HepG2 (cell line): Measurements from ENCODE around the gene DDI2. TPM values are rescaled to one million over a fixed set of nuclear protein-coding genes. Genes with fewer than 3 reads are reported as not detected.

Experiments used
- DNMT1 ChIP-seq: sonication (generic); formaldehyde crosslinking; IDR thresholded peaks from 2 replicates; pipeline ENCODE4 v1.5.1; 2020; ENCODE audit warnings: mild to moderate bottlenecking, missing genetic modification reagents
- ETV6 ChIP-seq: sonication (generic); formaldehyde crosslinking; conservative IDR thresholded peaks from 2 replicates; pipeline ENCODE4 v1.4.0; 2020; ENCODE audit warnings: missing genetic modification reagents
- PCBP1 ChIP-seq: fragments of 200-400 bp; formaldehyde crosslinking; IDR thresholded peaks from 2 replicates; pipeline ENCODE4 v1.6.1; 2017; ENCODE audit warnings: mild to moderate bottlenecking, low read depth, low read length, borderline replicate concordance
- RBM39 ChIP-seq: fragments of 200-400 bp; formaldehyde crosslinking; IDR thresholded peaks from one replicate; pipeline ENCODE4 v1.6.1; 2018; ENCODE audit warnings: antibody characterized with exemption, mild to moderate bottlenecking, low read depth, low read length; ENCODE audit not compliant: poor library complexity, severe bottlenecking
- SAFB2 ChIP-seq: sonication (generic); formaldehyde crosslinking; IDR thresholded peaks from 2 replicates; pipeline ENCODE4 v1.5.1; 2020; ENCODE audit warnings: missing genetic modification reagents, low read depth, mild to moderate bottlenecking, borderline replicate concordance
- SALL1 ChIP-seq: sonication (generic); formaldehyde crosslinking; IDR thresholded peaks from 2 replicates; pipeline ENCODE4 v1.8.0; 2022; ENCODE audit warnings: mild to moderate bottlenecking, missing genetic modification reagents
- YY1 ChIP-seq: IDR thresholded peaks from 2 replicates; pipeline ENCODE4 v1.6.1; 2011; ENCODE audit warnings: low read length, low read depth, moderate library complexity, mild to moderate bottlenecking; ENCODE audit not compliant: insufficient read depth, insufficient replicate concordance
- ZFP36 ChIP-seq: fragments of 150-350 bp; IDR thresholded peaks from 2 replicates; pipeline ENCODE4 v1.6.1; 2018; ENCODE audit warnings: borderline replicate concordance, low read length, low read depth; ENCODE audit not compliant: partially characterized antibody
- ZFP41 ChIP-seq: sonication (generic); formaldehyde crosslinking; IDR thresholded peaks from 2 replicates; pipeline ENCODE4 v1.4.0; 2020; ENCODE audit warnings: mild to moderate bottlenecking, missing genetic modification reagents, borderline replicate concordance
- ZNF263 ChIP-seq: sonication (generic); formaldehyde crosslinking; IDR thresholded peaks from 2 replicates; pipeline ENCODE4 v1.4.0; 2020; ENCODE audit warnings: missing genetic modification reagents
- ZNF850 ChIP-seq: sonication (generic); formaldehyde crosslinking; conservative IDR thresholded peaks from 2 replicates; pipeline ENCODE4 v1.9.0; 2021; ENCODE audit warnings: mild to moderate bottlenecking, missing genetic modification reagents
- ZSCAN31 ChIP-seq: sonication (generic); formaldehyde crosslinking; IDR thresholded peaks from 2 replicates; pipeline ENCODE4 v1.5.0; 2020; ENCODE audit warnings: low read depth, mild to moderate bottlenecking, missing genetic modification reagents
- polyA plus RNA-seq, 8 experiments: library from polyadenylated mRNA; depleted of rRNA in 3 of 8; stranded (reverse) in 7 of 8; unstranded in 1 of 8; fragments of >200 nt; fragmentation: Illumina TruSeq in 4 of 8; extraction: Trizol in 4 of 8; gene quantifications; 2 replicates each; pipeline versions ENCODE4 v1.2.1 to v1.2.3, GENCODE V29; 2011 to 2016; ENCODE audit warnings: low read depth in 4 of 8, missing spikeins in 1 of 8, mixed read lengths in 1 of 8; ENCODE audit not compliant: insufficient read depth in 1 of 8
- total RNA-seq, 5 experiments: library from RNA; depleted of rRNA; stranded (reverse); fragments of >200 nt; fragmentation: Illumina TruSeq; extraction: Trizol; gene quantifications; 2 replicates each; pipeline ENCODE4 v1.2.3, GENCODE V29; 2016; ENCODE audit warnings: low read depth in 1 of 5
- TF ChIP-seq, protein P1 (sequence below), 2 experiments: sonication (generic) in 1 of 2; formaldehyde crosslinking in 1 of 2; IDR thresholded peaks; 2 replicates each; pipeline versions ENCODE4 v1.4.0 to v1.6.1; 2018 to 2020; ENCODE audit warnings: missing genetic modification reagents in 2 of 2, borderline replicate concordance in 1 of 2, low read depth in 1 of 2, mild to moderate bottlenecking in 1 of 2, missing biosample characterization in 1 of 2
- TF ChIP-seq, protein P2 (sequence below): sonication (generic); formaldehyde crosslinking; IDR thresholded peaks from 2 replicates; pipeline ENCODE4 v1.4.0; 2020; ENCODE audit warnings: missing genetic modification reagents
- TF ChIP-seq, protein P3 (sequence below): sonication (generic); formaldehyde crosslinking; IDR thresholded peaks from 2 replicates; pipeline ENCODE4 v1.5.0; 2020; ENCODE audit warnings: mild to moderate bottlenecking, missing genetic modification reagents, borderline replicate concordance
- TF ChIP-seq, protein P4 (sequence below): sonication (generic); formaldehyde crosslinking; conservative IDR thresholded peaks from 2 replicates; pipeline ENCODE4 v1.8.0; 2022; ENCODE audit warnings: low read depth, missing genetic modification reagents

Gene DDI2
- total and polyA plus RNA-seq, 2 of the 13 experiments (the other 11 are each of a cell fraction or from before 2014, with no cell fraction given) = 8.5 to 25.7 TPM

DNA sequence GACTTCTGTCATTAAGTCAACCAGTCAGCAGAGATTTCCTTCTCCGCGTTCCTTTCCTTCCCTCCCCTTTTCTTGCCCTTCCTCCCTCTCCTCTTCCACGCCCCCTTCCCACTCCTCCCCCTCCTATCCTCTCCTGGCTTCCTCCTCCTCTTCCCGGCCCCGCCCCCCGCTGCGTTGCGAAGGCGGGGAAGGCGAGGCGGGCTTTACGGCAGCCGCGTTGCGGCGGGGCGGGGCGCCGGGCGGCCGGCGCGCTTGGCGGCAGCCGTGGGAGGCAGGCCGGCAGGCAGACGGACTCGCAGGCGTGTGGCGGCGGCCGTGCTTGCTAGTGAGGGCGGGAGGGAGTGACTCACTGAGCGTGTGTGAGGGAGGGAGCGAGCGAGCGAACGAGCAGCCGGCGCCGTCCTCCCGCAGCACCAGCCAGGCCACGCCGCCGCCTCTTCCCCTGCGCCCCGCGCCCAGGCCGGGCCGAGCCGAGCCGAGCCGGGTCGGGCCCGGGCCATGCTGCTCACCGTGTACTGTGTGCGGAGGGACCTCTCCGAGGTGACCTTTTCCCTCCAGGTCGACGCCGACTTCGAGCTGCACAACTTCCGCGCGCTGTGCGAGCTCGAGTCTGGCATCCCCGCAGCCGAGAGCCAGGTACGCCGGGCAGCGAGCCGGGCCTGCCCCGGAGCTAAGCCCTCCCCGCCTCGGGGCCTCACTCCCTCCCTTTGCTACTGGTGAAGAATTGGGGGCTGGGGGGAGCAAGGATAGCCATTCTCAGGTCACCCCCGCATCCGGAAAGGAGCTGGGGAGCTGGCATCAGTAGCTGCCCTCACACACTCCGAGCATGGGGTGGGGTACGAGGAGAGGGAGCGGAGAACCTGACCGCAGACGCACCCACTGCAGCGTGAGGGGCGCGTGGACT is at the start of gene DDI2 (continued):
- TF ChIP-seq, protein P1, sequence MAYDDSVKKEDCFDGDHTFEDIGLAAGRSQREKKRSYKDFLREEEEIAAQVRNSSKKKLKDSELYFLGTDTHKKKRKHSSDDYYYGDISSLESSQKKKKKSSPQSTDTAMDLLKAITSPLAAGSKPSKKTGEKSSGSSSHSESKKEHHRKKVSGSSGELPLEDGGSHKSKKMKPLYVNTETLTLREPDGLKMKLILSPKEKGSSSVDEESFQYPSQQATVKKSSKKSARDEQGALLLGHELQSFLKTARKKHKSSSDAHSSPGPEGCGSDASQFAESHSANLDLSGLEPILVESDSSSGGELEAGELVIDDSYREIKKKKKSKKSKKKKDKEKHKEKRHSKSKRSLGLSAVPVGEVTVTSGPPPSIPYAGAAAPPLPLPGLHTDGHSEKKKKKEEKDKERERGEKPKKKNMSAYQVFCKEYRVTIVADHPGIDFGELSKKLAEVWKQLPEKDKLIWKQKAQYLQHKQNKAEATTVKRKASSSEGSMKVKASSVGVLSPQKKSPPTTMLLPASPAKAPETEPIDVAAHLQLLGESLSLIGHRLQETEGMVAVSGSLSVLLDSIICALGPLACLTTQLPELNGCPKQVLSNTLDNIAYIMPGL (CRISPR knock-in tag; IDR thresholded peaks at IDR 0.05; ENCODE audit: borderline replicate concordance in 1 of 2, low read depth in 1 of 2) = 0 out of 4 replicates have a peak, but pooled peaks of 1 of the 2 experiments have one; percentile 58
- TF ChIP-seq, protein P2, sequence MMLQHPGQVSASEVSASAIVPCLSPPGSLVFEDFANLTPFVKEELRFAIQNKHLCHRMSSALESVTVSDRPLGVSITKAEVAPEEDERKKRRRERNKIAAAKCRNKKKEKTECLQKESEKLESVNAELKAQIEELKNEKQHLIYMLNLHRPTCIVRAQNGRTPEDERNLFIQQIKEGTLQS (CRISPR knock-in tag) = peak; percentile 49; the same call in 1 of the 2 replicates
- TF ChIP-seq SALL1 (CRISPR knock-in tag) (peak; percentile 69), RBM39 (peak; percentile 82), YY1 (peak; percentile 64), ZSCAN31 (CRISPR knock-in tag) (peak; percentile 78; the same call in 1 of the 2 replicates), DNMT1 (CRISPR knock-in tag) (peak; percentile 83), ZNF850 (CRISPR knock-in tag) (no peak), ETV6 (CRISPR knock-in tag) (0 out of 2 replicates have a peak, but pooled peaks have one; percentile 38), ZFP41 (CRISPR knock-in tag) (no peak), SAFB2 (peak; percentile 94), PCBP1 (0 out of 2 replicates have a peak, but pooled peaks have one; percentile 79), ZFP36 (no peak), ZNF263 (CRISPR knock-in tag) (peak; percentile 81)
- TF ChIP-seq, protein P3, sequence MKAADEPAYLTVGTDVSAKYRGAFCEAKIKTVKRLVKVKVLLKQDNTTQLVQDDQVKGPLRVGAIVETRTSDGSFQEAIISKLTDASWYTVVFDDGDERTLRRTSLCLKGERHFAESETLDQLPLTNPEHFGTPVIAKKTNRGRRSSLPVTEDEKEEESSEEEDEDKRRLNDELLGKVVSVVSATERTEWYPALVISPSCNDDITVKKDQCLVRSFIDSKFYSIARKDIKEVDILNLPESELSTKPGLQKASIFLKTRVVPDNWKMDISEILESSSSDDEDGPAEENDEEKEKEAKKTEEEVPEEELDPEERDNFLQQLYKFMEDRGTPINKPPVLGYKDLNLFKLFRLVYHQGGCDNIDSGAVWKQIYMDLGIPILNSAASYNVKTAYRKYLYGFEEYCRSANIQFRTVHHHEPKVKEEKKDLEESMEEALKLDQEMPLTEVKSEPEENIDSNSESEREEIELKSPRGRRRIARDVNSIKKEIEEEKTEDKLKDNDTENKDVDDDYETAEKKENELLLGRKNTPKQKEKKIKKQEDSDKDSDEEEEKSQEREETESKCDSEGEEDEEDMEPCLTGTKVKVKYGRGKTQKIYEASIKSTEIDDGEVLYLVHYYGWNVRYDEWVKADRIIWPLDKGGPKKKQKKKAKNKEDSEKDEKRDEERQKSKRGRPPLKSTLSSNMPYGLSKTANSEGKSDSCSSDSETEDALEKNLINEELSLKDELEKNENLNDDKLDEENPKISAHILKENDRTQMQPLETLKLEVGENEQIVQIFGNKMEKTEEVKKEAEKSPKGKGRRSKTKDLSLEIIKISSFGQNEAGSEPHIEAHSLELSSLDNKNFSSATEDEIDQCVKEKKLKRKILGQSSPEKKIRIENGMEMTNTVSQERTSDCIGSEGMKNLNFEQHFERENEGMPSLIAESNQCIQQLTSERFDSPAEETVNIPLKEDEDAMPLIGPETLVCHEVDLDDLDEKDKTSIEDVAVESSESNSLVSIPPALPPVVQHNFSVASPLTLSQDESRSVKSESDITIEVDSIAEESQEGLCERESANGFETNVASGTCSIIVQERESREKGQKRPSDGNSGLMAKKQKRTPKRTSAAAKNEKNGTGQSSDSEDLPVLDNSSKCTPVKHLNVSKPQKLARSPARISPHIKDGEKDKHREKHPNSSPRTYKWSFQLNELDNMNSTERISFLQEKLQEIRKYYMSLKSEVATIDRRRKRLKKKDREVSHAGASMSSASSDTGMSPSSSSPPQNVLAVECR (CRISPR knock-in tag) = peak; percentile 68; the same call in 1 of the 2 replicates
- TF ChIP-seq, protein P4, sequence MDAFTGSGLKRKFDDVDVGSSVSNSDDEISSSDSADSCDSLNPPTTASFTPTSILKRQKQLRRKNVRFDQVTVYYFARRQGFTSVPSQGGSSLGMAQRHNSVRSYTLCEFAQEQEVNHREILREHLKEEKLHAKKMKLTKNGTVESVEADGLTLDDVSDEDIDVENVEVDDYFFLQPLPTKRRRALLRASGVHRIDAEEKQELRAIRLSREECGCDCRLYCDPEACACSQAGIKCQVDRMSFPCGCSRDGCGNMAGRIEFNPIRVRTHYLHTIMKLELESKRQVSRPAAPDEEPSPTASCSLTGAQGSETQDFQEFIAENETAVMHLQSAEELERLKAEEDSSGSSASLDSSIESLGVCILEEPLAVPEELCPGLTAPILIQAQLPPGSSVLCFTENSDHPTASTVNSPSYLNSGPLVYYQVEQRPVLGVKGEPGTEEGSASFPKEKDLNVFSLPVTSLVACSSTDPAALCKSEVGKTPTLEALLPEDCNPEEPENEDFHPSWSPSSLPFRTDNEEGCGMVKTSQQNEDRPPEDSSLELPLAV (CRISPR knock-in tag) = 0 out of 2 replicates have a peak, but pooled peaks have one; percentile 16
